GM18867 (cell line): ENCODE measurements around the gene BCOR.

ENCODE experiments used
- ATAC-seq: cut with Tn5 transposase; IDR thresholded peaks from one replicate; pipeline ENCODE4 v1.9.1; 2021; ENCODE audit warnings: mild to moderate bottlenecking, moderate library complexity; ENCODE audit not compliant: unreplicated experiment

BCOR gene

GRCh38 chrX:40066700-40067099 lies 31.1 kb downstream of the BCOR start:
- ATAC-seq, result no peak

- ATAC-seq, result no peak
These were observed 32.3 kb downstream of the BCOR start for GRCh38 chrX:40065296-40066046.

DNA sequence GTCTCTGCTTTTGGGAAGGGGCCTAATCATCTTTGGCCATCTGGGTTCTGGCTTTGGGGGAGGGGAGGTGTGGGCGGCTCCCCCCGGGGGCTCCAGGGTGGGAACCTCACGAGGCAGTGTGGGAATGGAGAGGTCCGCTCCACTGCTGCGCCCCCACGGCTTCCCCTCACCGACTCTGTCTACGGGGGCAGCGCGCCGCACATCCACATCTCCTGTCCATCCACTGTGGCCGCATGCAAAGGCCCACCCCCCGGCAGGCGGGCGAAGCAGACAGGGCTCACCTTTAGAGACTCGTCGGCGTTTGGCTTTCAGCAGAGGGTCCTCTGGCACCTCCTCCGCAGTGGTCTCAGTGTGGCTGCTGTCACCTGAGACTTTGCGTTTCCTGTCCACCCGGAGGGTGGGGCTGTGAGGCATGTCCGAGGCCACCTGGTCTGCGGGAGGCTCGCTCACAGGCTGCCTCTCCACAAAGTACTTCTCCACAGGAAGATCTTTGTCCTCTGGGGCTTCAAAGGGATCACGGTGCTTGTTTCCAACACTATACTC lies 33.6 kb downstream of the BCOR start:
- ATAC-seq, result no peak

GRCh38 chrX:40063555-40063954 lies 34.2 kb downstream of the BCOR start:
- no peak for ATAC-seq

DNA sequence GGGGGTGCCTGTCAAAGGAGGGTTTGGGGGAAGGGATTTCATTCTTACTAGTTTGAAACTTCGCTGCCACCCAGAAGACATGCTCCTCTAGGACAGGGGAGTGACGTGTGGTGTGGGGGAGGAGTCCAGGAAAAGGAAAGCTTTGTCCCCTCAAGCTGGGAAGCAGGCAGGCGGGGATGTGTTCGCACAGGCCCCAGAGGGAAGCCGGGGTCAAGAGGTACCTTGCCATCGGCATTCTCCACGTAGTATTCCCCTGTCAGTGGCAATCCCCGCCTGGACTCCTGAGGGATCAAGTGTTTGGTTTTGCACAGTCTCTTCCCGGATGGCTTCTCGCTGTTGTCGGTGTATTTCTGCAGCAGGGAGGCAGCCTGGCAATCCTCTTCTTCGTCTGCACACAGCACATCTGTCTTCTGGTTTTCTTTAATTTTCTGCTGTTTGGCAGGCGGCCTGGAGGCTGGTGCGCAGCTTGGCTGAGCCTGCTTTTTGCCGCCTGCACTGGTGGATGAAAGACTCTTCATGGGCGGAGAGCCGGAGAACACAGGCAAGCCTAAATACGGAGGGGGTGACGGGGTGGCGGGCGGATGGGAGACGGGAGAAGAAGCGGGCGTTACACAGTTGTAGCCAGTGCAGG lies 35.1 kb downstream of the BCOR start:
- ATAC-seq, result no peak

DNA sequence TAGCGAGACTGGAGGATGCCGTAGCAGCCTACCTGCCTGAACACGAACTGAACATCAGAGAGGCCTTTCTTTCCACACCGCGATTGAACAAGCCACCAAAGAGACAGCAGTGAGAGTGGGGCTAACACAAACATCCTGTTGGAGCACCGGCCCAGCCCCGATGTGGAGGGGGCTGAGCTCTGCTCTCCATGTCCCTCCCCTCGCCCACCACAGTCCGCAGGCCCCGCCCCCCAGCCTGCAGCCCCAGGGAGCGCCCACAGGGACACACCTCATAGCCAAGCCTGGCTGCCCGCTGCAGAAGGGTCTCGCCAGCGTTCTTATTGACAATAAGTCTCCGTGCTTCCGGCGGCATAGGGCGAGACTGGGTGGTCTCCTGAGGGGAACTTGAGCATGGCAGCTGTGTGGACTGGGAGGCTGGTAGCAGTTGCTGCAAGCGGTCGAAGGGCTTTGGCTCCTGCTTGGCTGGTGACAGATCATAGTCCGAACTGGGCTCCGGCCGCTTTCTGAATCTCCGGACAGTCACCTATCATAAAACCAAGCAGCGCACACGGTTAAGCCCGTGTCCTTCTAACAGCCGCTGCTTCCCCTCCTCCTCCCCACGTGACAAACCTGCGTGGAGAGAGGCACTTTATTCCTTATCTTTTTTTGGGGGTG lies 35.8 kb downstream of the BCOR start:
- no peak for ATAC-seq

GRCh38 chrX:40061005-40061404 lies 36.8 kb downstream of the BCOR start:
- no peak for ATAC-seq

GRCh38 chrX:40060356-40060845 lies 37.4 kb downstream of the BCOR start:
- ATAC-seq, result no peak

DNA sequence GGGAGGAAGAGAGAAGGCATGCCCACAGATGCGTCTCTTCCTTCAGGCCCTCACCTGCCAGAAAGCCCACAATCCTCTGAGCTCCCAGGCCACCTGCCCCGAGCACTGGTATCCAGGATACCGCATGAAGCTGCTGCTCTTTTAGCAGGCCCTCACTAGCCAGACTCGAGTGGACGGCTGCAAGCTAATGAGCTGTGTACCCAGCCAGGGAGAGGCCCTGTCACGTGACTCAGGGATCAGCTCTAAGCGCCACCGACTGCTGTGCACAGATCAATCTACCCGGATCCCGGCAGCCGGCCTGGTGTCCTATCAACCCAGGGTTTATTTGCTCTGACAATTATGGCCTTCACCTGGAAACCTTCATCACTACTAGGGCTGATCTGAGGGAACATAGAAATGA lies 39.0 kb downstream of the BCOR start:
- ATAC-seq, result no peak

DNA sequence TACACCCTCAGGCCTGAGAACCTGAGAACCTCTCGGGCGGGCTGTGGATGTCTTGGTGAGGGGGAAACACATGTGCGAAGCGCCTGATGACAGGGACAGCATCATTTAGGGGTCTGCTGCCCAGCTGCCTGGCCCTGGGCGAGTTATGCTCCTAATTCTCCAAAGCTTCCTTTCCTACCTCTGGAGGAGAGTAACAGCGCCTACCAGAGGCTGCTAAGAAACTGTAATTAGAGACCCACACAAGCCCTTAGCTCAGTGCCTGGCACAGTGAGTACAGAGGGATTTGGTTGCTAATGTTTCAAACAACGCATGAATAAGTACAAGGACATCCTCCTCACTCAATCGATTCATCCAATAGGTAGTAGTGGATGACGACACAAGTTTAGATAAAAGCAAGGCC lies 40.4 kb downstream of the BCOR start:
- ATAC-seq, result no peak

- ATAC-seq, result no peak
These were observed 41.3 kb downstream of the BCOR start for GRCh38 chrX:40056420-40056819.

GRCh38 chrX:40055495-40055894 lies 42.3 kb downstream of the BCOR start:
- ATAC-seq, result no peak

DNA sequence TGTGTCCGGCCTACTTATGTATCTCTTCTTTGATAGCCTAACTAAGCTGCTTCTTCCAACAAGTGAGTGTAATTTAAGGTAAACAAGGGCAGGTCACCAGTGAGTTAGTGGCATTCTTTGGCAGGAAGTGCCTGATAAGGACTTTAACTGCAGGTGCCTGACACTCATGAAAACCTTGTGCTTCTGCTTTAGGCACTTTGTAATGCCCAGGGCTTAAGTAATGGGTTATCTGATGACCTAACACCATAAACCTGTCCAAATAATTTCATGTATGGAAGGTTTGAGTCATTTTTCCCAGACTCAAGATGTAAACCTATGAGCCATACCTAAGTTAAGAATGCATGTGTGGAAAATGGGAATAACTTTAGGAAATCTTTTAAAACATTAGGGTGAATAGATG lies 43.0 kb downstream of the BCOR start:
- ATAC-seq, result no peak

- no peak for ATAC-seq
These were observed 47.2 kb downstream of the BCOR start for GRCh38 chrX:40050532-40050931.

- ATAC-seq, result no peak
These were observed 48.6 kb downstream of the BCOR start for GRCh38 chrX:40049084-40049641.

- no peak for ATAC-seq
These were observed 50.3 kb downstream of the BCOR start for GRCh38 chrX:40047485-40047884.

DNA sequence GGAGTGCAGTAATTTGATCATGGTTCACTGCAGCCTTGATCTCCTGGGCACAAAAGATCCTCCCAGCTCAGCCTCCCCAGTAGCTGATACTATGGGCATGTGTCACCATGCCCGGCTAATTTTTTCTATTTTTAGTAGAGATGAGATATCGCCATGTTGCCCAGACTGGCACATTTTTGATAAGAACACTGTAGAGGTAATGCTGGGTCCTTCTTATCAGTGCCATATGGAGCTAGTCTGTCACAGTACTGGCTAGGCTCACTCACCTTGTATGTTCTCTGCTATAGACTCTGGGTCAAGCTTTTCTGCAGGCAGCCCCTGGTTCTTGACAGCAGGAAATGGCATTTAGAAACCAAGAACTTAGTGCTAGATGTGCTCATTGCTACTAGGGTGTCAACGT lies 53.9 kb downstream of the BCOR start:
- ATAC-seq, result no peak

DNA sequence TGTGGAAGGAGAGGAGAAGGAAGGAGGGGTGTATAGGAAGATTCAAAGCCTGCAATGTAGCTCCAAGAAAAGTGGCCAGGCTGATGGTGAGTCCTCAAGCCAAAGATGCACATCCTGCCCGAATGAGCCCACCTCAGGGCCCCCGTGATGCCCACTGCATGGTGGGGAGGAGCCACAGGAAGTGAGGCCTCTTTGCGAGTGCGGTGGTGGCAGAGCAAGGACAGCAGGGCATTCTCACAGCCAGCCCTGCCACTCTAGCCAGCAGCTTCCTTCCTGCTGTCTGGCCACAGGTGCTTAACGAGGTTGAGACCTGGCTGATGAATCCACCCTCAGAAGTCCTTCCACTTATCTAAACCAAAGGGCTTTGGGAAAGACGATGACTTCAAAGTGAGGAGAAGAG lies 55.8 kb downstream of the BCOR start:
- ATAC-seq, result no peak

GRCh38 chrX:40040686-40041461 lies 56.9 kb downstream of the BCOR start:
- ATAC-seq, result no peak

GRCh38 chrX:40039887-40040286 lies 57.9 kb downstream of the BCOR start:
- no peak for ATAC-seq

GRCh38 chrX:40037367-40037766 lies 60.4 kb downstream of the BCOR start:
- no peak for ATAC-seq
